ENCODE results near the gene WNT4. TPM values are rescaled to one million over a fixed set of nuclear protein-coding genes. Genes with fewer than 3 reads are reported as not detected.
A peak's percentile ranks its signal among the peaks of the same experiment; 100 is the strongest.

WNT4 gene
- total RNA-seq, 4 donors from 2014 or later = 1.4 to 5.0 (median 2.5) TPM

- TF ChIP-seq, protein P1, sequence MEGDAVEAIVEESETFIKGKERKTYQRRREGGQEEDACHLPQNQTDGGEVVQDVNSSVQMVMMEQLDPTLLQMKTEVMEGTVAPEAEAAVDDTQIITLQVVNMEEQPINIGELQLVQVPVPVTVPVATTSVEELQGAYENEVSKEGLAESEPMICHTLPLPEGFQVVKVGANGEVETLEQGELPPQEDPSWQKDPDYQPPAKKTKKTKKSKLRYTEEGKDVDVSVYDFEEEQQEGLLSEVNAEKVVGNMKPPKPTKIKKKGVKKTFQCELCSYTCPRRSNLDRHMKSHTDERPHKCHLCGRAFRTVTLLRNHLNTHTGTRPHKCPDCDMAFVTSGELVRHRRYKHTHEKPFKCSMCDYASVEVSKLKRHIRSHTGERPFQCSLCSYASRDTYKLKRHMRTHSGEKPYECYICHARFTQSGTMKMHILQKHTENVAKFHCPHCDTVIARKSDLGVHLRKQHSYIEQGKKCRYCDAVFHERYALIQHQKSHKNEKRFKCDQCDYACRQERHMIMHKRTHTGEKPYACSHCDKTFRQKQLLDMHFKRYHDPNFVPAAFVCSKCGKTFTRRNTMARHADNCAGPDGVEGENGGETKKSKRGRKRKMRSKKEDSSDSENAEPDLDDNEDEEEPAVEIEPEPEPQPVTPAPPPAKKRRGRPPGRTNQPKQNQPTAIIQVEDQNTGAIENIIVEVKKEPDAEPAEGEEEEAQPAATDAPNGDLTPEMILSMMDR (IDR thresholded peaks at IDR 0.05) = no peak
- TF ChIP-seq POLR2A (IDR thresholded peaks at IDR 0.05) = no peak
- no peaks in the 10 kb centered on the region for H3K9me3 ChIP-seq
- no peak overlapping the region for H3K27ac ChIP-seq
- peaks cover 0 to 47% (median 0%) of the 10 kb centered on the region in 4 donors for H3K4me1 ChIP-seq
- H3K4me3 ChIP-seq = no peak overlapping the region
- peaks cover 0 to 24% (median 0%) of the 10 kb centered on the region in 3 donors for H3K36me3 ChIP-seq
- H3K27me3 ChIP-seq = no peaks in the 10 kb centered on the region
- DNase-seq = peak in 1 of 3 donors; percentile 4
Measured at GRCh38 chr1:22112554-22112953, 30.3 kb downstream of the WNT4 start.

GRCh38 chr1:22111620-22112019 lies 31.3 kb downstream of the WNT4 start:
- Histone ChIP-seq H3K27ac (peak overlapping the region in 1 of 4 donors; percentile 11), H3K9me3 (no peaks in the 10 kb centered on the region), H3K27me3 (no peaks in the 10 kb centered on the region), H3K36me3 (peaks cover 0 to 24% (median 0%) of the 10 kb centered on the region in 3 donors), H3K4me3 (no peak overlapping the region), H3K4me1 (peaks cover 0 to 48% (median 0%) of the 10 kb centered on the region in 4 donors)
- DNase-seq = peak in 1 of 3 donors; percentile 38
- TF ChIP-seq POLR2A (IDR thresholded peaks at IDR 0.05) = no peak
- TF ChIP-seq, protein P1 (IDR thresholded peaks at IDR 0.05) = no peak

- Histone ChIP-seq H3K9me3 (no peaks in the 10 kb centered on the region), H3K27ac (no peak overlapping the region), H3K36me3 (peaks cover 0 to 24% (median 0%) of the 10 kb centered on the region in 3 donors), H3K27me3 (no peaks in the 10 kb centered on the region), H3K4me1 (peaks cover 0 to 50% (median 0%) of the 10 kb centered on the region in 4 donors), H3K4me3 (no peak overlapping the region)
- no peak for TF ChIP-seq POLR2A (IDR thresholded peaks at IDR 0.05)
- TF ChIP-seq, protein P1 (IDR thresholded peaks at IDR 0.05) = no peak
- no peak for DNase-seq
Measured at GRCh38 chr1:22111115-22111514, 31.8 kb downstream of the WNT4 start.

DNA sequence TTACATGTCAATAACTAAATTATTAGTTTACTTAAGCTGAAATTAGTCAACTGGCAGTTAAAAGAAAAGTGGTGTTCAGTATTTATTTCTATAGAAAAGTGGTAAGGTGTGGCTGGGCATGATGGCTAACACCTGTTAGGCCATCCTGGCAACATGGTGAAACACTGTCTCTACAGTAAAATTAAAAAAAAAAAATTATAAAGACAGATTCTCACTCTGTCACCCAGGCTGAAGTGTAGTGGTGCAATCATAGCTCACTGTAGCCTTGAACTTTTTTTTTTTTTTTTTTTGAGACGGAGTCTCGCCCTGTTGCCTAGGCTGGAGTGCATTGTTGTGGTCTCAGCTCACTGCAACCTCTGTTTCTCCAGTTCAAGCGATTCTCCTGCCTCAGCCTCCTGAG lies 32.9 kb downstream of the WNT4 start:
- no peak for DNase-seq
- no peak overlapping the region for H3K4me3 ChIP-seq
- H3K27me3 ChIP-seq = no peaks in the 10 kb centered on the region
- H3K4me1 ChIP-seq = peaks cover 0 to 50% (median 0%) of the 10 kb centered on the region in 4 donors
- TF ChIP-seq, protein P1 (IDR thresholded peaks at IDR 0.05) = no peak
- no peak for TF ChIP-seq POLR2A (IDR thresholded peaks at IDR 0.05)
- no peaks in the 10 kb centered on the region for H3K9me3 ChIP-seq
- H3K27ac ChIP-seq = no peak overlapping the region
- peaks cover 0 to 24% (median 0%) of the 10 kb centered on the region in 3 donors for H3K36me3 ChIP-seq

GRCh38 chr1:22108339-22109105 lies 34.4 kb downstream of the WNT4 start:
- peak overlapping the region in 2 of 4 donors; percentile 36 to 54 for H3K27ac ChIP-seq
- peaks cover 0 to 17% (median 0%) of the 10 kb centered on the region in 3 donors for H3K36me3 ChIP-seq
- TF ChIP-seq, protein P1 (IDR thresholded peaks at IDR 0.05) = no peak
- TF ChIP-seq POLR2A (IDR thresholded peaks at IDR 0.05) = no peak
- no peaks in the 10 kb centered on the region for H3K9me3 ChIP-seq
- no peaks in the 10 kb centered on the region for H3K27me3 ChIP-seq
- H3K4me1 ChIP-seq = peaks cover 0 to 44% (median 3%) of the 10 kb centered on the region in 4 donors
- peak in 1 of 3 donors; percentile 14 for DNase-seq
- H3K4me3 ChIP-seq = no peak overlapping the region

Data from Peyer's patch (tissue), 4 donors.